ENCODE measurements around the gene SCN2B.

DNA sequence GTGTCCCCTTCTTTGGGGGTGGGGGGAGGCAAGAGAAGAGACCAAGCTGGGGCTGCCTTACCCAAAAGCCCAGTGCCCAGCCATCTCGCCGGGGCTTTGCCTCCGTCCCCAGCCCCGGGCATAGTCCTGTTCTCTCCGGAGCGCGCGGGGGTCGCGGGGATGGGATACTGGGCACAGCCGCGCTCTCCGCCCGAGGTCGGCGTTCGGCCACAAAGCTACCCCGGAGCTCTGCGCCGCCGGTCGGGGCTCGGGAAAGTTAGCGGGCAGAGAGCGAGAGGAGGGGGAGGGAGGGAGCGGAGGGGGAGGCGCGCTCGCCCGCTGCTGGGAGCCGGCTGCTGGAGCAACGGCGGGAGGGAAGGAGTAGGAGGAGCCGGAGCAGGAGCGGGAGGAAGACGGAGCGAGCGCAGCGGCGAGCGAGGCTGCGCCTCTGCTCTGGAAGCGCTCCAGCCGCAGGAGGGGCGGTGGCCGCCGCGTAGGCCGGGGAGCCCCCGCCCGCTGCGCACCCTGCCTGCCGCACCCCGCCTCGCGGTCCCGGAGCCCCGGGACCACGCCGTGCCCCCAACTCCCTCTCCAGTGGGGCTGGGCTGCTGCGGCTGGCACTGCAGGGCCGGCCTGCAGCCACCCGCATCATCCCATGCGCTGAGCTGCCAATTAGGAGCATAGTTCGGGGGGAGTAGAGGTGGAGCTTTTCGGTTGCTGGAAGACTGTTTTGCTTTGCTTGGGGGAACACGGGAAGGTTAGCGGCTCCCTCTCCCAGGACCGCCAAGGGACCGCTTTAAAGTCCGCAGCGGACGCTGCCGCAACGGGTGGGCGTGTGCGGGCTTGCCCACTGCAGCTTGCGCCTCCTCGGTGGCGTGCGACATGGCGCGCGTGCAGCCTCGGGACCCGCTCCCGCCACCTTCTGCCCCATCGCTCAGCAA, 23.6 kb downstream of the SCN2B start, which contains the start of gene SCN4B:
- TF ChIP-seq, protein P1, sequence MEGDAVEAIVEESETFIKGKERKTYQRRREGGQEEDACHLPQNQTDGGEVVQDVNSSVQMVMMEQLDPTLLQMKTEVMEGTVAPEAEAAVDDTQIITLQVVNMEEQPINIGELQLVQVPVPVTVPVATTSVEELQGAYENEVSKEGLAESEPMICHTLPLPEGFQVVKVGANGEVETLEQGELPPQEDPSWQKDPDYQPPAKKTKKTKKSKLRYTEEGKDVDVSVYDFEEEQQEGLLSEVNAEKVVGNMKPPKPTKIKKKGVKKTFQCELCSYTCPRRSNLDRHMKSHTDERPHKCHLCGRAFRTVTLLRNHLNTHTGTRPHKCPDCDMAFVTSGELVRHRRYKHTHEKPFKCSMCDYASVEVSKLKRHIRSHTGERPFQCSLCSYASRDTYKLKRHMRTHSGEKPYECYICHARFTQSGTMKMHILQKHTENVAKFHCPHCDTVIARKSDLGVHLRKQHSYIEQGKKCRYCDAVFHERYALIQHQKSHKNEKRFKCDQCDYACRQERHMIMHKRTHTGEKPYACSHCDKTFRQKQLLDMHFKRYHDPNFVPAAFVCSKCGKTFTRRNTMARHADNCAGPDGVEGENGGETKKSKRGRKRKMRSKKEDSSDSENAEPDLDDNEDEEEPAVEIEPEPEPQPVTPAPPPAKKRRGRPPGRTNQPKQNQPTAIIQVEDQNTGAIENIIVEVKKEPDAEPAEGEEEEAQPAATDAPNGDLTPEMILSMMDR (conservative IDR thresholded peaks at IDR 0.05; ENCODE audit: low read depth, low read length), result no peak
- TF ChIP-seq CHD1 (IDR thresholded peaks at IDR 0.05; ENCODE audit: low read depth, low read length), result no peak
- no peak for TF ChIP-seq MAFK (IDR thresholded peaks at IDR 0.05; ENCODE audit: low read depth, low read length)
- no peak for TF ChIP-seq MXI1 (IDR thresholded peaks at IDR 0.05; ENCODE audit: borderline replicate concordance, low read depth, low read length)

All from IMR-90 (cell line).